Right lobe of liver (tissue), 6 donors: ENCODE data around the gene HDGFL2. TPM values are rescaled to one million over a fixed set of nuclear protein-coding genes. Genes with fewer than 3 reads are reported as not detected.
A peak's percentile ranks its signal among the peaks of the same experiment; 100 is the strongest.

Source experiments
- ATAC-seq, 4 donors: fragments of 200-7000 bp; cut with Tn5 transposase; one replicate each; pipeline ENCODE4 v1.9.1; 2020; ENCODE audit warnings: mild to moderate bottlenecking in 4 of 4, moderate library complexity in 4 of 4
- DNase-seq, 3 donors: peaks; one replicate each; pipeline ENCODE4 v3.0.0-alpha.2; 2020
- H3K27ac ChIP-seq, 3 donors: fragments of 200-600 bp; one replicate each; pipeline ENCODE4 v1.8.0; 2022
- H3K27me3 ChIP-seq, 2 donors: fragments of 200-600 bp; one replicate each; pipeline ENCODE4 v1.8.0; 2022
- H3K36me3 ChIP-seq, 4 donors: fragments of 200-600 bp; sonication (generic) in 1 of 4; one replicate each; pipeline versions ENCODE4 v1.5.1 to v1.8.0; 2017 to 2022; ENCODE audit warnings: control low read depth in 1 of 4
- H3K4me1 ChIP-seq, 4 donors: fragments of 200-600 bp; sonication (generic) in 1 of 4; one replicate each; pipeline versions ENCODE4 v1.5.1 to v1.8.0; 2017 to 2022; ENCODE audit warnings: control low read depth in 1 of 4
- H3K4me3 ChIP-seq, 3 donors: fragments of 200-600 bp; one replicate each; pipeline ENCODE4 v1.8.0; 2022
- H3K9me3 ChIP-seq, 4 donors: fragments of 200-600 bp; sonication (generic) in 1 of 4; one replicate each; pipeline versions ENCODE4 v1.5.1 to v1.8.0; 2017 to 2022; ENCODE audit warnings: control low read depth in 1 of 4
- POLR2A ChIP-seq: fragments of 450-650 bp; IDR thresholded peaks from one replicate; pipeline ENCODE4 v1.6.1; 2017; ENCODE audit warnings: antibody characterized with exemption, mild to moderate bottlenecking
- WGBS: methylation state at CpG from one replicate; pipeline ENCODE4 v1.1.6; 2018; ENCODE audit warnings: low coverage, low lambda C conversion rate; ENCODE audit not compliant: insufficient coverage; ENCODE audit errors: missing lambda C conversion rate; 5-methylcytosine and 5-hydroxymethylcytosine counted together
- intact Hi-C, 2 donors: fragments of 100-400 bp; cut with DNase I; formaldehyde crosslinking; loops; one replicate each; pipeline versions ENCODE4 v1.11.2 to v1.14.1; 2022
- total RNA-seq, 6 experiments: library from RNA; depleted of rRNA in 2 of 6; stranded (reverse); fragments of >200 nt in 2 of 6; fragmentation: NEBNext Ultra II Directional in 3 of 6; extraction: Animal tissue kit (Norgen Biotek cat#: 25700) in 3 of 6; gene quantifications; one replicate each; pipeline versions ENCODE4 v1.1.0 to v1.2.4, GENCODE V29; 2016 to 2023
- TF ChIP-seq, protein P1 (sequence below), 4 donors: fragments of 200-600 bp in 3 of 4; fragments of 450-650 bp in 1 of 4; IDR thresholded peaks; one replicate each; pipeline versions ENCODE4 v1.5.1 to v1.8.0; 2016 to 2022; ENCODE audit warnings: antibody characterized with exemption in 4 of 4, mild to moderate bottlenecking in 2 of 4
- donor health status: DM: no; HTN: yes; CAD: no.
- donor health status: DM: no; HTN: no; CAD: no.
- donor health status: DM: no; HTN: no; CAD: no.
- donor health status: DM: no; HTN: yes; CAD: no.
- donor health status: DM: no; HTN: yes; CAD: no.

Gene HDGFL2
- total RNA-seq, 6 experiments from 2014 or later, result 8.4 to 16.3 (median 14.0) TPM

DNA sequence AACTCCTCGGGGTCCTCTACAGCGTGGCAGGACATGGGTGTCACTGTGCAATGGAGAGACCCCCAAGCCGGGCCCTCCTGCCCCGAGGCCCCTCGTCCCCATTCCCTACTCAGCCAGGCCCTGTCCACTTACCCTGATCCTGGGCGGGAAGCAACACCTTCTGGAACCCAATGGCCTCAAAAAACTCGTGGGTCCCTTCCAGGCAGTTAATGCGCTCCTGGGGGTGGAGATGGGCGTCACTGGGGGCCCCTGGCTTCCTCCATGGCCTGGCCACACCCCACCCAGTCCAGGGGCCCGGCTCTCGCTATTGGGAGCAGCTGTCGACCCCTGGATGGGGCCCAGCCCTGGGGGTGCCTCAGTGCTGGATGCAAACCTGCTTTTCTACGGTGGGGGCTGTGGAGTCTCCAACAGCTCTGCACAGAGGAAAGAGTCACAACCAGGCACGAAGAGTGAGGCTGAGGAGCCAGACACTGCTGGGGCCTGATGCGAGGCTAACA is 25.3 kb upstream of the HDGFL2 start:
- intact Hi-C loops, result no loop called here
- WGBS, result 80% methylated on average over 1 of the region's 15 CpGs
- Histone ChIP-seq H3K4me1 (peaks cover 0 to 18% (median 8%) of the 10 kb centered on the region in 4 donors), H3K27ac (no peak overlapping the region), H3K36me3 (peaks cover 9 to 47% (median 35%) of the 10 kb centered on the region in 4 donors), H3K27me3 (no peaks in the 10 kb centered on the region), H3K9me3 (no peaks in the 10 kb centered on the region), H3K4me3 (no peak overlapping the region)
- DNase-seq (no peak), ATAC-seq (no peak)
- no peak for TF ChIP-seq POLR2A
- TF ChIP-seq, protein P1, sequence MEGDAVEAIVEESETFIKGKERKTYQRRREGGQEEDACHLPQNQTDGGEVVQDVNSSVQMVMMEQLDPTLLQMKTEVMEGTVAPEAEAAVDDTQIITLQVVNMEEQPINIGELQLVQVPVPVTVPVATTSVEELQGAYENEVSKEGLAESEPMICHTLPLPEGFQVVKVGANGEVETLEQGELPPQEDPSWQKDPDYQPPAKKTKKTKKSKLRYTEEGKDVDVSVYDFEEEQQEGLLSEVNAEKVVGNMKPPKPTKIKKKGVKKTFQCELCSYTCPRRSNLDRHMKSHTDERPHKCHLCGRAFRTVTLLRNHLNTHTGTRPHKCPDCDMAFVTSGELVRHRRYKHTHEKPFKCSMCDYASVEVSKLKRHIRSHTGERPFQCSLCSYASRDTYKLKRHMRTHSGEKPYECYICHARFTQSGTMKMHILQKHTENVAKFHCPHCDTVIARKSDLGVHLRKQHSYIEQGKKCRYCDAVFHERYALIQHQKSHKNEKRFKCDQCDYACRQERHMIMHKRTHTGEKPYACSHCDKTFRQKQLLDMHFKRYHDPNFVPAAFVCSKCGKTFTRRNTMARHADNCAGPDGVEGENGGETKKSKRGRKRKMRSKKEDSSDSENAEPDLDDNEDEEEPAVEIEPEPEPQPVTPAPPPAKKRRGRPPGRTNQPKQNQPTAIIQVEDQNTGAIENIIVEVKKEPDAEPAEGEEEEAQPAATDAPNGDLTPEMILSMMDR (IDR thresholded peaks at IDR 0.05), result no peak

DNA sequence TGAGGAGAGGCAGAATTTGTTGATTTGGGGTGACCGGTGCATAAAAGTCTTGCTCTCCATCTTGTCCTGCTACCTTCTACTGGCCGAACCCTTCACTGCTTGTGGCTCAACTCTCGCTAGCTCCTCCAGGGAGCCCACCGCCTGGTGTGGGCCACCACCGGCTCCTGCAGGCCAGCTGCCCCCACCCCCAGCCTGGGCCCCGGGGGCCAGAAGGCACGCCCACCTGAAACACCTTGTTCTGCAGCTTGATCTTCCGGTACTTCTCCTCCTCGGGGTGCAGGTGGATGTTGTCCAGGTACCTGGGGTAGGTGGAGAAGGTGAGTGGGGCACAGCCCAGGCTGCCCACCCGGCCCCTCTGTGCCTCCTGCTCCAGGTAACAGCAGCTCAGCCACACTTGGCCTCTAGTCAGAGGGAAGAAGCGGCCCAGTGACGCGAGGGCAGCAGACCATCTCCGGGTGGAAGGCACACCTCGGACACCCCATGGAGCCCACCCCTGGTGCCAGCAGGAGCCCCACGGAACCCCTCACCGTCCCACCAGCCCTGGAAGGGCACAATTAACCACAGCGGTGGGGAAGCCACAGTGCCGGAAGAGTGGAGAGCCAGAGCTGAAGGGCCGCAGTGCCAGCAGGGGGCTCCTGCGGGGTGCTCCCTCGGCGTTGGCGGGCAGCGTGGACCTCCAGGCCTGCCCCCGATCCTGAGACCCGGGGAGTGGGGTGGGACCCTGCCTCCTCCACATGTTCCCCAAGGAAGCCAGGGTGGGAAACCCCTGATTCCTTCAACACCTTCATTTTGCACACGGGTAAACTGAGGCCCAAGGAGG is 24.6 kb upstream of the HDGFL2 start:
- no peak overlapping the region for H3K27ac ChIP-seq

DNA sequence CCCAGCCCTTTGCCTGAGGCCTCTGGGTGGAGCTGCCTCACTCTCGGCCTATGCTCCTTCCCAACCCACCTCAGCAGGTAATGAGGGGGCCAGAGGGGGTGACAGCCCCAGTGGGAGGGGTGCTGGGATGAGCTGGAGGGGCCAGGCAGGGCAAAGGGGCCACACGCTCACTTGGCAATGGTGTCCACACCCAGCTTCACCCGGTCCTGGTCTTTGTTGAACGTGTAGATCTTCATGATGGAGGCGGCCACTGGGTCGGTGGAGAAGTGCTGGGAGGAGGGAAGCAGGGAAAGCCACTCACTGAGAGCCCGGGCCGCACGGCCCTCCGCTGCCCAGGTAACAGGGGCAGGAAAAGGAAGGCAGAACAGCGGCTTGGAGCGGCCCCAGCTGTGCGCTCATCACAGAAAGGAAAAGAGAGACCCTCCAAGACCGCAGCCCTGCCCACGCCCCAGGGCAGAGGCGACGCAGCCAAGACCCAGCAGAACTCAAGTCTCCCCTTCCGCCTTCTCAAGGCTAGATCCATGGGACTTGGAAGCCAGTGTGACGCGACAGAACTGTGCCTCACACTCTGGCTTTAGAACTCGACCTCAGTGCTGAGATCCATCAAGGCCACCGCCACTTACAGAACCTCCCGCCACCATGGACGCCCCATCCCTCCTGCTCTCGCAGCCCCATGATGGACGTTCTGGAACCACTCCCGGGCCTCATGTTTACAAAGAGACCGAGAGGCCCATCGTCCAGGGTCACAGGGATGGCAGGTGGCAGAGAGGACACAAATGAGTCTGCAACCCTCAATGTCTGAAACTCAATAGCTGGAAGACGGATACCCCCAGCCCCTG is 23.7 kb upstream of the HDGFL2 start:
- intact Hi-C loops, result no loop called here
- Histone ChIP-seq H3K4me1 (peaks cover 0 to 18% (median 8%) of the 10 kb centered on the region in 4 donors), H3K9me3 (no peaks in the 10 kb centered on the region), H3K36me3 (peaks cover 9 to 62% (median 38%) of the 10 kb centered on the region in 4 donors), H3K27ac (peak overlapping the region in 2 of 3 donors; percentile 63 to 83), H3K4me3 (peak overlapping the region in 1 of 3 donors; percentile 6), H3K27me3 (no peaks in the 10 kb centered on the region)
- peak; percentile 57 to 86 (median 80) for DNase-seq
- TF ChIP-seq POLR2A, result no peak
- peak; percentile 53 to 75 (median 66) for ATAC-seq
- 82% methylated on average over 8 of the region's 30 CpGs for WGBS

More for the DNA sequence above, 24.6 kb upstream of the HDGFL2 start:
- TF ChIP-seq, protein P1 (IDR thresholded peaks at IDR 0.05), result no peak
- TF ChIP-seq POLR2A, result no peak
- no peak for DNase-seq
- ATAC-seq, result no peak
- Histone ChIP-seq H3K36me3 (peaks cover 9 to 54% (median 38%) of the 10 kb centered on the region in 4 donors), H3K4me3 (no peak overlapping the region), H3K27me3 (no peaks in the 10 kb centered on the region), H3K4me1 (peaks cover 0 to 18% (median 8%) of the 10 kb centered on the region in 4 donors), H3K9me3 (no peaks in the 10 kb centered on the region)
- intact Hi-C loops, result no loop called here
- WGBS, result 88% methylated on average over 3 of the region's 28 CpGs

DNA sequence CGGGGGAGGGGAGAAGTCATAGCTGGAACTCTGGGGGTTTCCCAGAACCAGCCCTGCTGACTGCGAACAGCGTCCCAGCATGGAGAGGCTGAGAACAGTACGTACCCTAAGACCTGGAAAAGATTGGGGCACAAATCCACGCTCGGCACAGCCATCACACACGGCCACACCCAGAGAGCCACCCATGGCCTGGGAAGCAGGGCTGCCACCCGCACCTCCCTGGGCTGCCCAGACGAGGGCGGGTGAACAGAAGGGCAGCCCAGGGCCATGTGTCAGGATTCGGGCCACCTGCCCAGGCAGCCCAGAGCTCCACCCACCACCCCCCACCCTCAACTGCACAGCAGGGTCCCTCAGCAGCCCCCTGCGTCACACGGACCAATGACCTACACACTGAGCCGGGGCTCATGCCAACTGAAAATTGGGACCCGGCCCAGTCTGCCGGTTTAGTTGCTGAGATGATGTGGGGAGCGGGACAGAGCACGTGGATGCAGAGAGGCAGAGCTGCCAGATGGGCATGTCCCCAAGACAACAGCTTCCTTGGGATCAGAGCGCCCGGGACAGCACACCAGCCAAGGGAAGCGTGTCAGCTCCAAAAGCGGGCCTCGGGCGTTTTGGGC is 23.0 kb upstream of the HDGFL2 start:
- TF ChIP-seq, protein P1 (IDR thresholded peaks at IDR 0.05), result peak in 2 of 4 donors; percentile 24 to 38
- no peak for TF ChIP-seq POLR2A
- intact Hi-C loops, result no loop called here
- peak overlapping the region in 1 of 3 donors; percentile 6 for H3K4me3 ChIP-seq
- no peaks in the 10 kb centered on the region for H3K9me3 ChIP-seq
- ATAC-seq (peak; percentile 78 to 87 (median 80)), DNase-seq (peak; percentile 73 to 95 (median 92))
- peaks cover 9 to 68% (median 40%) of the 10 kb centered on the region in 4 donors for H3K36me3 ChIP-seq
- peaks cover 0 to 18% (median 8%) of the 10 kb centered on the region in 4 donors for H3K4me1 ChIP-seq
- H3K27me3 ChIP-seq, result no peaks in the 10 kb centered on the region
- H3K27ac ChIP-seq, result peak overlapping the region in 2 of 3 donors; percentile 63 to 83
- 55% methylated on average over 4 of the region's 24 CpGs for WGBS
